ENCODE data around the gene FERMT1.

The FERMT1 gene

GRCh38 chr20:6060213-6060612, 62.6 kb downstream of the FERMT1 start:
- WGBS = 73% methylated on average over 3 of the region's 6 CpGs
- Histone ChIP-seq H3K9ac (ENCODE audit: low read length) (no peak overlapping the region), H3K4me1 (ENCODE audit: control insufficient read depth, insufficient read depth, low read depth, low read length) (peaks cover 8% of the 10 kb centered on the region), H3K14ac (ENCODE audit: low read length in 2 of 2) (no peak overlapping the region), H2BK120ac (ENCODE audit: low read depth, low read length) (no peak overlapping the region), H3K23ac (ENCODE audit: low read length in 2 of 2) (no peak overlapping the region), H2AFZ (ENCODE audit: low read depth, low read length) (no peak overlapping the region), H3K27me3 (ENCODE audit: control insufficient read depth in 1 of 2, insufficient read depth in 1 of 2, low read length in 2 of 2) (peaks cover 0 to 24% of the 10 kb centered on the region in 2 experiments), H3K9me3 (ENCODE audit: control insufficient read depth, low read length) (no peaks in the 10 kb centered on the region), H2BK5ac (ENCODE audit: low read depth, low read length, poor library complexity, severe bottlenecking) (no peak overlapping the region), H3K27ac (ENCODE audit: low read length, poor library complexity, severe bottlenecking) (no peak overlapping the region), H3K79me1 (replicated peaks; ENCODE audit: low read length, poor library complexity, severe bottlenecking) (no peaks in the 10 kb centered on the region), H3K4me2 (ENCODE audit: low read length, poor library complexity, severe bottlenecking) (no peak overlapping the region), H2BK12ac (ENCODE audit: low read length in 2 of 2) (no peak overlapping the region), H4K8ac (ENCODE audit: low read length) (no peak overlapping the region), H3K18ac (ENCODE audit: low read depth in 1 of 2, low read length in 2 of 2) (no peak overlapping the region), H4K91ac (ENCODE audit: low read length) (no peak overlapping the region), H3K4me3 (ENCODE audit: insufficient read depth in 1 of 2, low read depth in 1 of 2, low read length in 2 of 2) (no peak overlapping the region), H3K4ac (ENCODE audit: low read depth in 1 of 2, low read length in 2 of 2) (no peak overlapping the region), H2AK5ac (ENCODE audit: low read length, severe bottlenecking) (no peak overlapping the region), H2BK15ac (ENCODE audit: low read depth, poor library complexity, severe bottlenecking) (no peak overlapping the region), H3K36me3 (ENCODE audit: control insufficient read depth in 1 of 2, insufficient read depth in 2 of 2, low read depth in 1 of 2, low read length in 2 of 2) (no peaks in the 10 kb centered on the region)
- DNase-seq = peak; percentile 15

GRCh38 chr20:6058684-6059295, 64.0 kb downstream of the FERMT1 start:
- no peak overlapping the region for H2BK120ac ChIP-seq (ENCODE audit: low read depth, low read length)
- H2AFZ ChIP-seq (ENCODE audit: low read depth, low read length) = no peak overlapping the region
- peak overlapping the region in 1 of 2 experiments; percentile 23 for H2BK12ac ChIP-seq (ENCODE audit: low read length in 2 of 2)
- no peak overlapping the region for H2BK15ac ChIP-seq (ENCODE audit: low read depth, poor library complexity, severe bottlenecking)
- no peaks in the 10 kb centered on the region for H3K79me1 ChIP-seq (replicated peaks; ENCODE audit: low read length, poor library complexity, severe bottlenecking)
- H3K14ac ChIP-seq (ENCODE audit: low read length in 2 of 2) = no peak overlapping the region
- no peak overlapping the region for H3K4me2 ChIP-seq (ENCODE audit: low read length, poor library complexity, severe bottlenecking)
- H2AK5ac ChIP-seq (ENCODE audit: low read length, severe bottlenecking) = no peak overlapping the region
- H3K4me1 ChIP-seq (ENCODE audit: control insufficient read depth, insufficient read depth, low read depth, low read length) = peaks cover 15% of the 10 kb centered on the region
- WGBS = 42% methylated on average over 5 of the region's 7 CpGs
- no peak overlapping the region for H3K4me3 ChIP-seq (ENCODE audit: insufficient read depth in 1 of 2, low read depth in 1 of 2, low read length in 2 of 2)
- no peak overlapping the region for H4K91ac ChIP-seq (ENCODE audit: low read length)
- no peak overlapping the region for H3K9ac ChIP-seq (ENCODE audit: low read length)
- no peak overlapping the region for H3K27ac ChIP-seq (ENCODE audit: low read length, poor library complexity, severe bottlenecking)
- no peaks in the 10 kb centered on the region for H3K36me3 ChIP-seq (ENCODE audit: control insufficient read depth in 1 of 2, insufficient read depth in 2 of 2, low read depth in 1 of 2, low read length in 2 of 2)
- DNase-seq = peak; percentile 71
- peaks cover 0 to 24% of the 10 kb centered on the region in 2 experiments for H3K27me3 ChIP-seq (ENCODE audit: control insufficient read depth in 1 of 2, insufficient read depth in 1 of 2, low read length in 2 of 2)
- H3K4ac ChIP-seq (ENCODE audit: low read depth in 1 of 2, low read length in 2 of 2) = peak overlapping the region in 1 of 2 experiments; percentile 4
- no peak overlapping the region for H2BK5ac ChIP-seq (ENCODE audit: low read depth, low read length, poor library complexity, severe bottlenecking)
- H3K18ac ChIP-seq (ENCODE audit: low read depth in 1 of 2, low read length in 2 of 2) = no peak overlapping the region
- no peaks in the 10 kb centered on the region for H3K9me3 ChIP-seq (ENCODE audit: control insufficient read depth, low read length)
- no peak overlapping the region for H3K23ac ChIP-seq (ENCODE audit: low read length in 2 of 2)
- H4K8ac ChIP-seq (ENCODE audit: low read length) = no peak overlapping the region

GRCh38 chr20:6057691-6058090, 65.1 kb downstream of the FERMT1 start:
- H2AFZ ChIP-seq (ENCODE audit: low read depth, low read length) = no peak overlapping the region
- H3K4me1 ChIP-seq (ENCODE audit: control insufficient read depth, insufficient read depth, low read depth, low read length) = peaks cover 25% of the 10 kb centered on the region
- H2AK5ac ChIP-seq (ENCODE audit: low read length, severe bottlenecking) = no peak overlapping the region
- no peak overlapping the region for H2BK5ac ChIP-seq (ENCODE audit: low read depth, low read length, poor library complexity, severe bottlenecking)
- no peak overlapping the region for H3K14ac ChIP-seq (ENCODE audit: low read length in 2 of 2)
- H3K27ac ChIP-seq (ENCODE audit: low read length, poor library complexity, severe bottlenecking) = no peak overlapping the region
- no peak overlapping the region for H3K9ac ChIP-seq (ENCODE audit: low read length)
- H3K79me1 ChIP-seq (replicated peaks; ENCODE audit: low read length, poor library complexity, severe bottlenecking) = no peaks in the 10 kb centered on the region
- no peak overlapping the region for H4K8ac ChIP-seq (ENCODE audit: low read length)
- no peak overlapping the region for H3K4ac ChIP-seq (ENCODE audit: low read depth in 1 of 2, low read length in 2 of 2)
- 100% methylated on average over 2 of the region's 2 CpGs for whole genome bisulfite sequencing
- no peaks in the 10 kb centered on the region for H3K36me3 ChIP-seq (ENCODE audit: control insufficient read depth in 1 of 2, insufficient read depth in 2 of 2, low read depth in 1 of 2, low read length in 2 of 2)
- H3K4me2 ChIP-seq (ENCODE audit: low read length, poor library complexity, severe bottlenecking) = no peak overlapping the region
- H2BK120ac ChIP-seq (ENCODE audit: low read depth, low read length) = no peak overlapping the region
- H3K18ac ChIP-seq (ENCODE audit: low read depth in 1 of 2, low read length in 2 of 2) = no peak overlapping the region
- no peak overlapping the region for H2BK15ac ChIP-seq (ENCODE audit: low read depth, poor library complexity, severe bottlenecking)
- DNase-seq = no peak
- H3K9me3 ChIP-seq (ENCODE audit: control insufficient read depth, low read length) = no peaks in the 10 kb centered on the region
- no peak overlapping the region for H3K23ac ChIP-seq (ENCODE audit: low read length in 2 of 2)
- H3K4me3 ChIP-seq (ENCODE audit: insufficient read depth in 1 of 2, low read depth in 1 of 2, low read length in 2 of 2) = no peak overlapping the region
- H2BK12ac ChIP-seq (ENCODE audit: low read length in 2 of 2) = no peak overlapping the region
- H4K91ac ChIP-seq (ENCODE audit: low read length) = no peak overlapping the region
- peaks cover 0 to 34% of the 10 kb centered on the region in 2 experiments for H3K27me3 ChIP-seq (ENCODE audit: control insufficient read depth in 1 of 2, insufficient read depth in 1 of 2, low read length in 2 of 2)

- H3K4ac ChIP-seq (ENCODE audit: low read depth in 1 of 2, low read length in 2 of 2) = peak overlapping the region in 1 of 2 experiments; percentile 55
- no peak overlapping the region for H2BK15ac ChIP-seq (ENCODE audit: low read depth, poor library complexity, severe bottlenecking)
- no peak overlapping the region for H3K18ac ChIP-seq (ENCODE audit: low read depth in 1 of 2, low read length in 2 of 2)
- no peaks in the 10 kb centered on the region for H3K36me3 ChIP-seq (ENCODE audit: control insufficient read depth in 1 of 2, insufficient read depth in 2 of 2, low read depth in 1 of 2, low read length in 2 of 2)
- no peaks in the 10 kb centered on the region for H3K9me3 ChIP-seq (ENCODE audit: control insufficient read depth, low read length)
- no peak overlapping the region for H2BK12ac ChIP-seq (ENCODE audit: low read length in 2 of 2)
- no peak overlapping the region for H2BK120ac ChIP-seq (ENCODE audit: low read depth, low read length)
- no peak overlapping the region for H2BK5ac ChIP-seq (ENCODE audit: low read depth, low read length, poor library complexity, severe bottlenecking)
- no peak for DNase-seq
- H2AFZ ChIP-seq (ENCODE audit: low read depth, low read length) = no peak overlapping the region
- no peak overlapping the region for H3K14ac ChIP-seq (ENCODE audit: low read length in 2 of 2)
- no peak overlapping the region for H3K4me3 ChIP-seq (ENCODE audit: insufficient read depth in 1 of 2, low read depth in 1 of 2, low read length in 2 of 2)
- H3K79me1 ChIP-seq (replicated peaks; ENCODE audit: low read length, poor library complexity, severe bottlenecking) = no peaks in the 10 kb centered on the region
- peak overlapping the region; percentile 23 for H2AK5ac ChIP-seq (ENCODE audit: low read length, severe bottlenecking)
- no peak overlapping the region for H3K9ac ChIP-seq (ENCODE audit: low read length)
- no peak overlapping the region for H3K23ac ChIP-seq (ENCODE audit: low read length in 2 of 2)
- H4K8ac ChIP-seq (ENCODE audit: low read length) = no peak overlapping the region
- H3K4me2 ChIP-seq (ENCODE audit: low read length, poor library complexity, severe bottlenecking) = no peak overlapping the region
- 92% methylated on average over 2 of the region's 2 CpGs for WGBS
- peaks cover 0 to 38% of the 10 kb centered on the region in 2 experiments for H3K27me3 ChIP-seq (ENCODE audit: control insufficient read depth in 1 of 2, insufficient read depth in 1 of 2, low read length in 2 of 2)
- H3K4me1 ChIP-seq (ENCODE audit: control insufficient read depth, insufficient read depth, low read depth, low read length) = peaks cover 30% of the 10 kb centered on the region
- H4K91ac ChIP-seq (ENCODE audit: low read length) = no peak overlapping the region
- H3K27ac ChIP-seq (ENCODE audit: low read length, poor library complexity, severe bottlenecking) = no peak overlapping the region
These were observed 65.7 kb downstream of the FERMT1 start for GRCh38 chr20:6057139-6057538.
